Activated T-helper 9 cell treated with anti-CD3 and anti-CD28 coated beads, Interleukin-2, amount 50 U/mL, for 16 hours (primary cell): ENCODE results near the gene PPP6R1.

Experiments used
- DNase-seq: peaks from one replicate; pipeline ENCODE4 v3.0.0-alpha.2; 2020; ENCODE audit warnings: low read depth

The PPP6R1 gene

DNA sequence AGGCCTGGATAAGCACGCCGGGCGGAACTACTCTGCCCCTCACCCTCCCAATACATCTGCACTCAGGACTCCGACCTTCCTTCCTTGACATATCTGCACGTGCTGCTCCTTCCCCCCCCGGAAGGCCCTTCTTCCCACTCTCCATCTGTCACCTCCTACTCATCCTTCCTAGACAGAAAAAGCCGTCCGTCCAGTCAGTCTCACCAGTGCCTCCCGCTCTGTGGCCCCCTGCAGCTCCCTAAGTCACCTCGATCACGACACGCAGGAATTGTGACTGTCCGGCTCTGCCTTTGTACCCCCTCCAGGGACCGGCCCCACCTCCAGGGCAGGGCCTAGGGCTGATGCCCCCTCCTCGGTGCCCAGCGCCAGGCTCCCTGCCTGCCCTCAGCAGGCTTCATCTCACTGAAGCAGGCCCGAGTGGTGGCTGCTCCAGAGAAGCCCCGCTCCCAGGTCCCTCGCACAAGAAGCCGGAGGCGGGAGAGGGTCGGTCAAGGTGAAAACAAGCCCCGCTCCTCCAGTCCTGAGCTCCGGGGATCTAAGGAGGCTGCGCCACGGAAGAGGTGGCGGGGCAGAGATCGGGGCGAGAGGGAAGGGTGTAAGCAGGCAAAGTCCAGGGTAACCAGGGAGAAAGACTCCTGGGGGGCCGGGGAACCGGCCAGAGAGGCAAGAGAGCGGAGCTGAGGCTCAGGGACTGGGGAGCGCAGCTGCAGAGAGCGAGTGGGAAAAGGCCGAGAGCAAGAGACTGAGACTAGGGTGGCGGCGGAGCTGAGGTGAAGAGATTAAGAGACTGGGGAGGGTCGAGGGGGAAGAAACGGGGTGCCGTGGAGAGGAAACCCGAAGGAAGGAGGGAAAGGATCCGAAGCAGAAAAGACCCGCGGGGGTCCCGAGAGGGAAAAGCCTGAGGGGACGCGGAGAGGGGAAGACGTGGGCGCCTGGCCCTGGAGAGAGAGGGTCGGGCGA is 1.1 kb downstream of the PPP6R1 start:
- no peak for DNase-seq

DNA sequence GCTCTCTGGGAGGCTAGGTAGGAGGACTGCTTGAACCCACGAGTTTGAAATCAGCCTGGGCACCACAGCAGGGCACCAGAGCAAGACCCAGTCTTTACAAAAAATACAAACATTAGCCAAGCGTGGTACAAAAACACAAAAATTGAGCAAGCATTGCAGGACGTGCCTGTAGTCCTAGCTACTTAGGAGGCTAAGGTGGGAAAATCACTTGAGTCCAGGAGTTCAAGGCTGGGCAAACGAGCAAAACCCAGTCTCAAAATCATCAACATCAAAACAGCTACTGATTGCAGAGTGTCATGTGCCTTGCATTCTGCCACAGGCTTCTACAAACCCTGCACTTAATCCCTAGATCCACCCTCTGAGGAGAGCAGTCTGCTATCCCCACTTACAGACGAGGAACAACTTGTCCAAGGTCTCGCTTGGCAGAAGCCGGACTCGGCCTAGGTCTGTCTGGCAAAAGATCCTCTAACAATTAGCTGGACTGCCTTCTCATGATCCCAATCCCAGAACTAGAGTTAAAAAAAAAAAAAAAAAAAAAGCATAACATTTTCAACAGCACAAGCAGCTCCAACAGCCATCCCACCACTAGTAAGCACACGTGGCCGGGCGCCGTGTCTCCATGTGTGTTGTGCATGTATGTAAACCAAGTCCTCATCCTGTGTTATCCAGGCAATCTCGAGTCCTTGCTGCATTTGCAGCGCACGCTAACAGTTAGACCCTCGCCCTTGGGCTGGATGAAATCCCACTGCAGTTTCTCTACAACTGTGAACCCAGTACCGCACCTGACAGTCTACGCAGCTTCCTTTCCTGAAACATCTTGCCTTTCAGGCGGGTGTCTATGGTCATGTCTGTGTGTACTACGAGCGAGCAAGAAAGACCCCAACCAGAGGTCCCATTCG is 2.0 kb downstream of the PPP6R1 start:
- DNase-seq = no peak

DNA sequence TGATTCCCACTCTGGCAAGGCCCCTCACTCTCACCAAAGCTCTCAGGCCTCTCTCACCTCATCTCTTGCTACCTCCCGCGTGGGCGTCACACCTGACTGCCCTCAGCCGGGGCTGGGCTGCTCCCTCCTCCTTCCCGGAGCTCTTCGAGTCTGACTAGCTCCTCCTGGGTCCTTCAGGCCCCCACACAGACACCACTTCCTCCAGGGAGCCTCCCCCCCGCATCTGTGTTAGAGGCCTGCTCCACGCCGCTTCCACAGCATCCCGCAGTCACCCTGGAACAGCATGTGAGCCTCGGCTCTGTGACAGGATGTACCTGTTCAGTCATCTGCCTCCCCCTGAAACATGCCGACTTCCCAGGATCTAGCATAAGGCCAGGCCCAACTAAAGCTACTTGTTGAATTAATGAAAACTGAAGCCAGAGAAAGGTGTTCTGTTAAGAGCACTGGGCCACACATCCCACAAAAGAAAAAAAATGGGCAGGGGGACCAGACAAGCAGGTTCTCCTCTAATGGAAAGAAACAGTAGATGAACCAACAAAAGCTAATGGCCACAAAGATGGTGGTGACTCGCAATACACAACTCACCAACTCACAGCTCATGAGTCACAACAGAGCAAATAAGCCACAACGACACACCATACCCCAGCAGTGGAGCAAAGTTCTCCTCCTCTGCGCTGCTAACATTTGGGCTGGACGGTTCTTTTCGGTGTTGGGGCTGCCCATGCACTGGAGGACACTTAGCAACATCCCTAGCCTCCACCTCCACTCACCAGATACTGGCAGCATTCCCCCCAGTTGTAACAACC is 3.0 kb downstream of the PPP6R1 start:
- peak; percentile 22 for DNase-seq

DNA sequence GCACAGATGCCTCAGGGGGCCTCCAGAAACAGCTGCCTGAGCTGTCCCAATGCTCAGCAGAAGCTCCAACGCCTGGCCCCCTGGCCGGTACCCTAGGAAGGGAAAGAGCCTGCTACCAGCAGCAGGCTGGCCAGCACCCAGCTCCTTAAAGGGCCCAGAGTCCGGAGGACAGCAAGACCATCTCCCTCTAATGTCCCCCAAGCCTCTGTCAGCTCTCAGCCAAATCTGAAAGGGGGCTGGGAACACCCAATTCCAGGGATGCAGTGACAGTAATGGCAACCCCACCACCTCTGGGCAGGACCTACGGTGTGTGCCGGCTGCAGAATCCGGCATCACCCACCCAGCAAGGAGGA is 4.2 kb downstream of the PPP6R1 start:
- DNase-seq = no peak

GRCh38 chr19:55253842-55254624 is 4.8 kb downstream of the PPP6R1 start:
- DNase-seq = peak; percentile 33

DNA sequence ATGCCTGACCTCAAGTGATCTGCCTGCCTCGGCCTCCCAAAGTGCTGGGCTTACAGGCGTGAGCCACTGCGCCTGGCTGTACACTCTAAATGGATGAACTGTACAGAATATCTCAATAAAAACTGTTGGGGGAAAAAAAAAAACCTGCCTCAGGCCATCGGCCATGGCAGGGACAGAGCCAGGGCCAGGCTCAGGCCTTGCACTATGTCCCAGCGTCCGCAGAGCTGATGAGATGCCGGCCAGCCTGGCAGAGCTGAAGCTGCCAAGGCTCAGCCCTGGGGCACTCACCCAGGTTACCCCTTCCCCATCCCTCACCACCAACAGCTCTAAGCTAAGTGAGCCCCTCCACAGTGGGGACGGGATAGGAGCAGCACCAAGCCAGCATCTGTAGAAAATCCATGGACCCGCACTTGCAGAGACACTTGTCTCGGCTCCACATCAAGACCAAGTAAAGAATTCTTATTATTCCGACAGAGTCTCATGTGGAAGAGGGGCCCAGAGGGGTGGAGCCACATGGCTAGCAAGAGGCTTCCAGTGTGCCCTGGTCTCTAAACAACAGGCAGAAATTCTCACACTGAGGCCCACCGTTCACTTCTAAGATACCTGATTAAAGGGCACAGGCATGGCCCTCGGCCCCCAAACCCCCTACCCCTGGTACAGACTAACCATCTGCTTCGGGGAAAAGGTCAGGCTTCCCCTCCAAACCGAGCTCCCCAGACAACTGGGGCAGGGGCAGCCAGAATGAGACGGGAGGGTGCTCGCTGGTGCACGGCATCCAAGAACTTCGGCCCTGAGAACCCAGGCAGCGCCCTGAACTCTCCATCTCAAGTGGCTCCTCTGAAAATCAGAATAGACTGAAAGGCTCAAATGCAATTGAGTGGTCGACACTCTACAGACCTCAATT is 5.8 kb downstream of the PPP6R1 start:
- DNase-seq = no peak

GRCh38 chr19:55251341-55252081 is 7.3 kb downstream of the PPP6R1 start:
- DNase-seq = peak; percentile 32

GRCh38 chr19:55250262-55251036 is 8.4 kb downstream of the PPP6R1 start:
- no peak for DNase-seq

- DNase-seq = no peak
These were observed 9.0 kb downstream of the PPP6R1 start for GRCh38 chr19:55249841-55250240.

DNA sequence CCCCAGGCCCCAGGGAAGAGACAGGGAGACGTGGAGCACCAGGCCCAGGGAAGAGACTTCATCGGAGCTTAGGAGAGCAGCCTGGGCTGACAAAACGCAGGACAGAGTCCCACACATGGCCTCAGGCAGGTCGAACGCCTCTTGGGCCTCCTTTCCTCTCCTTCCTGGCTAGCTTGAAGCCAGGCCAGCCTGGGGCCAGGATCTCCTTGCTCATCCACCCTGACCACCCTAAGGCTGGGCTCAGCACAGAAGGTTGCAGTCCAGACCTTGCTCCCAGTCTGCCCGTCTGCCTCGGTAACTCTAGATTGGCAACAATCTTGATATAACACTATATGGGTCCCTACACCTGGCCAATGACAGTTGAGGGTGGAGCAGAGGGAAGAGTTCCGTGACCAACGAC is 10.1 kb downstream of the PPP6R1 start:
- no peak for DNase-seq

- DNase-seq = no peak
These were observed 10.6 kb downstream of the PPP6R1 start for GRCh38 chr19:55248166-55248675.

DNA sequence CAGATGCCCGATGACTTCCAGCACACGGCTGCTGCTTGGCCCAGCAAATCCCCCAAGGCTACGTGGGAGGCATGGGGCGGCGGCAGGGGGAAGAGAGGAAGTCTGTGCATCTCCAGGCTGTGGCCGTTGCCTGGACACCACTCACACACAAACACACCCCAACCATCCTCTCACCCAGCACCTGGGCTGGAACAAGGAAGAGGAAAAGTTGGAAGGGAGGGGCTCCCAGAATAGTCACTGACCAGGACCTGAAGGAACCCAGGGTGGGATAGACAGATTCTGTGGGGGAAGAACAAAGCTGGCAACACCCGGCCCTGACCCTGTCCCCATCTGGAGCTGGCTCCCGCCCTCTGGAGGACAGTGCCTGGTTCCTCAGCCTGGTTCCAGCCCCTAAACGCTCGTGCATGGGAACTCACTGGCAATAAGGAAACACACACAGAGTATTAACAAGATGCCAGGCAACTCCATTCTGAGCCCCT is 11.2 kb downstream of the PPP6R1 start:
- DNase-seq = no peak

DNA sequence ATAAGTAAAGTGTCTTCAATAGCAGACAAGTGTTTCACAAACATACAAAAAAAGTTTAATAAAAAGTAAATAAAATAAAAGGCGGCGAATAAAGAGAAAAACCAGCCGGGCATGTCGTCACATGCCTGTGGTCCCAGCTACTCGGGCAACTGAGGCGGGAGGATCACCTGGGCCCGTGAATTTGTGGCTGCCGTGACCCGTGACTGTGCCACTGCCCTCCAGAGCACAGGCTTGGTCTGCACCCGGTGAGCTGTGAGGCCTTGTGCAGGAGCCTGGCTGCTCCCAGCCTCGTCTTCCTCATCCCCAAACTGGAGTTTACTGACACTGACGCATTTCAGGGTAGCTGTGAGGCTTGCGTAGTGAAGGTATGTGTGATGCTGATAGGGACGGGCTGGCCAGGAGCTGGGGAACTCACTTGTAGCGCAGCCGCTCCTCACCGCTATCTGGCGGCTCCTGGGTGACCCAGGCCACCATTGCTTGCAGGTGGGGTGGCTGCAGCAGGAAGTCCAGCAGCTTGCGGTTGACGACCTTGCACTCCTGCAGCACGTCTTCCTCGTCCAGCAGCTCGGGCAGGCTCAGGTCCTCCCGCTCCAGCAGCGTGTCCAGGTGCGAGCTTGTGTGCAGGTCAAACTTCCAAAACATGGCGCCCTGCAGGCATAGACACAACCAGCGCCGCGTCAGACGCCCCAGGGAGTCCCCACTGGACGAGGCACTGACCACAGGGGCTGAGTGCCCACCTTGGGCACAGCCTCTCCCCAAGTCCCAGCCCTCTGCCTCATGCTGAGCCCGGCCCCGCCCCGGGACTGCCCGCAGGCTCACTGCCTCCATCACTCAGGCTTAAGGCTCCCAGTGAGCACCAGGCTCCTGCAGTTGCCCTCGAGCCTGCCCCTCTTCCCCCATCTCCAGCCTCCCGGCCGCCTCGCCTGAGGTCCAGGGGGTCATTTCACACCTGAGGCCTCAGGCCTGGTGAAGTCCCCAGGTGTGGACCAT is 12.1 kb downstream of the PPP6R1 start:
- no peak for DNase-seq

DNA sequence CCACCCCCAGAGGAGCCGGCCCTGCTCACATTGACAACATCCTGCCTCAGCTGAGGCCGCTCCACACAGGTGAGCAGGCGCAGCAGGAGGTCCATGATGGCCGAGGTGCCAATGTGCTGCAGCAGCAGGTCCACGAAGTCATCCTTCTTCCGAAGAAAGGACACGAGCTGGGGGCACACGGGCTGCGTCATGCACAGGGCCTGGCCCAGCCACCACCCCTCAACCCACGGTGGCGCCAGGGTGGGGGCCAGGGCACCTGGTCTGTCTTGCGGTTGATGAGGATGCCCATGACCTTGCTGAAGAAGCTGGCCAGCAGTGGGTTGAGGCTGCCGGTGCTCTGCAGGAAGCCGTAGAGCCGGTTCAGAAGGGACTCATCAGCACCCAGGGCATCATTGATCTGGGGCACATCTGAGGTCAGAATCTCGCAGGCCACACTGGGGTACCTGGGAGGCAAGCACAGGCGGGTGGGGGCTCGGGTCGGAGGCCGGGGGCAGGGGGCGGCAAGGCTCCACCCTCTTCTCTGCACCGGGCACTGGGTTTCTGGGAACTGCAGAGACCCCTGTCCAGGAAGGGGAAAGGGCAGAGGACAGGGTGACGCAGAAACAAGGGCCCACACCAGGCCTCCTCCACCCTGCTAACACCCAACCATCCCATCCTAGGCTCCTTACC is 13.4 kb downstream of the PPP6R1 start:
- DNase-seq = no peak

DNA sequence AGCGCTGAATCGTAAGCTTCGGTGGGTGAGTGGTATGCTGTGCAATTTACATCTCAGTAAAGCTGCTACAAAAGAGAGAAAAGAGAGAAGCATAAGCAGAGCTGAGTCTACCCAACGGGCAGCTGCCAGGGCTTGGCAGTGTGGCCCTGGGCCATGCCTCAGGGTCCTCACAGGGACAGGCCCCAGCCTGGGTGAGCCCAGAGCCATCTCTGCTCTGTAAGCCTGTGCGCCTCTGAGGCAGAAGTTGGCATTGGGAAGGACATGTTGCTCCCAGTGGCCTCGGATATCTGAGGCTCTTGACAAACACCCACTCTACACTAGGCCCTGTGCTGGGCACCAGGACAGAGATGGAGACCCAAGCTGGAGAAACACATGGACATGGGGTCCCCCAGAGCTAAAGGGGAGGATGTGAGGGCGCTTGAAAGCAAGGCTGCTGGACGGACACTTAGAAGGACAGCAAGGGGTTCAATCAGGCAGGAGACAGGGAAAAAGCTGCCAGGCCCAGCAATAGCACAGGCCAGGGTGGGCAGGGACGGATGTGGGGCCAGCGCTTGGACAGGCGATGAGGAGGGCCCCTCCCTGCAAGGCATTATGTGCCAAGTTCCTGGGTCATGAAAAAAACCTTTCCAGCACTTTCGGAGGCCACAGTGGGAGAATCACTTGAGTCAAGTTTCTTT is 14.7 kb downstream of the PPP6R1 start:
- no peak for DNase-seq

GRCh38 chr19:55242517-55242916 is 16.3 kb downstream of the PPP6R1 start:
- no peak for DNase-seq
